ENCODE measurements around the gene WWOX.

Gene WWOX

DNA sequence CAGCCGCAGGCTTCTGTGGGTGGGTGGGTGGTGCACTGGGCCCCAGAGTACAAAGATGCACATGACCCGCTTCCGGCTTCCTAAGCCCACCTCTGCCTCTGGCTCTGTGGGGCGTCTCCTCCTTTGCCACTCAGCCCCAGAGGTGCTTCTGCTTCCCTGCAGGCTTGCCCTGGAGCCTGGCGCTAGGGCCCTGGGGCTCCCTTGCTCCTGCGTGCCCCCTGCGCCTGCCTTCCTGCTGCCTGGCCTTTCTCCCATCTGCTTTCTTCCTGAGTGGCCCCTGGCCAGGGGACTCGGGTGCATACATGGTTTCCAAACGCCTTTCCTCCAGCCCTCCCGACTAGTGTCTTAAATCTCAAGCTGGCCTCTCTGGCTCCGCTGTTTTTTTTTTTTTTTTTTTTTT is 3.4 kb downstream of the WWOX start:
- TF ChIP-seq, protein P1, sequence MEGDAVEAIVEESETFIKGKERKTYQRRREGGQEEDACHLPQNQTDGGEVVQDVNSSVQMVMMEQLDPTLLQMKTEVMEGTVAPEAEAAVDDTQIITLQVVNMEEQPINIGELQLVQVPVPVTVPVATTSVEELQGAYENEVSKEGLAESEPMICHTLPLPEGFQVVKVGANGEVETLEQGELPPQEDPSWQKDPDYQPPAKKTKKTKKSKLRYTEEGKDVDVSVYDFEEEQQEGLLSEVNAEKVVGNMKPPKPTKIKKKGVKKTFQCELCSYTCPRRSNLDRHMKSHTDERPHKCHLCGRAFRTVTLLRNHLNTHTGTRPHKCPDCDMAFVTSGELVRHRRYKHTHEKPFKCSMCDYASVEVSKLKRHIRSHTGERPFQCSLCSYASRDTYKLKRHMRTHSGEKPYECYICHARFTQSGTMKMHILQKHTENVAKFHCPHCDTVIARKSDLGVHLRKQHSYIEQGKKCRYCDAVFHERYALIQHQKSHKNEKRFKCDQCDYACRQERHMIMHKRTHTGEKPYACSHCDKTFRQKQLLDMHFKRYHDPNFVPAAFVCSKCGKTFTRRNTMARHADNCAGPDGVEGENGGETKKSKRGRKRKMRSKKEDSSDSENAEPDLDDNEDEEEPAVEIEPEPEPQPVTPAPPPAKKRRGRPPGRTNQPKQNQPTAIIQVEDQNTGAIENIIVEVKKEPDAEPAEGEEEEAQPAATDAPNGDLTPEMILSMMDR (IDR thresholded peaks at IDR 0.05; ENCODE audit: insufficient read depth, low read depth, low read length, missing control alignments) = no peak
- DNase-seq (ENCODE audit: low read depth) = no peak
- H3K4me3 ChIP-seq (ENCODE audit: low read depth, low read length) = no peak overlapping the region

DNA sequence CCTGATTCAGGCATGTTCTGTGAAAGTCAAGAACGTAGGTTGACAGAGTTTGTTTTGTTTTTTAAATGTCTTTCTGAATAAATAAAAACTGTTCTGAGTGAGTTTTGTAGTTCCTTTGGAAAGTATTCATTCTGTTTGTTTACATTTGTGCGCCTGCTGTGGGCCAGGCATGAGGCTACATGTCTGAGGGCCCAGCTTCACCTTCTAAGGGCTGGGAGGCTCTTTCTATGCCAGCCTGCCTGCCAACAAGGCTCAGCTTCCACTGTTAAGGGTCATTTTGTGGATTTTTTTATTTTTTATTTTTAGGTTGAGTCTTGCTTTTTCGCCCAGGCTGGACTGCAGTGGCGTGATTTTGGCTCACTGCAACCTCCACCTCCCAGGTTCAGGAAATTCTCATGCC is 6.1 kb downstream of the WWOX start:
- DNase-seq (ENCODE audit: low read depth) = no peak
- no peak overlapping the region for H3K4me3 ChIP-seq (ENCODE audit: low read depth, low read length)
- TF ChIP-seq, protein P1 (IDR thresholded peaks at IDR 0.05; ENCODE audit: insufficient read depth, low read depth, low read length, missing control alignments) = no peak

DNA sequence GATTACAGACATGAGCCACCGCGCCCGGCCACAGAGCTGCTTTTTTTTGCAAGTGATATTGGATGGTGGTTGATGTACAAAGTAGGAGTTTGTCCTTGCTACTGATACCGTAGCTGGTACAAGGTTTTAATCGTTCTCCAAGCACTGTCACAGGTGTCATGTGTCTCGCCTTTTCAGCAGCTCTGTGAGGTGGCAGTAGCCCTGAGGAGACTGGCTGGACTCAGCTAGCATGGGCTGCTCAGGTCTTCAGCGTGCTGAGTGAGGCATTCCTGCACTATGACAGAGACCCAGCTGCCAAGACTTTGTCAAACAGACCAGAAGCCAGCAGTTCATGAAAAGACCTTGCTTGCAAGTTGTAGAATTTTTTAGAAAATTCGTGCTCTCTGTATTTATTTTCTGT is 7.2 kb downstream of the WWOX start:
- no peak for DNase-seq (ENCODE audit: low read depth)
- TF ChIP-seq, protein P1 (IDR thresholded peaks at IDR 0.05; ENCODE audit: insufficient read depth, low read depth, low read length, missing control alignments) = no peak
- no peak overlapping the region for H3K4me3 ChIP-seq (ENCODE audit: low read depth, low read length)

DNA sequence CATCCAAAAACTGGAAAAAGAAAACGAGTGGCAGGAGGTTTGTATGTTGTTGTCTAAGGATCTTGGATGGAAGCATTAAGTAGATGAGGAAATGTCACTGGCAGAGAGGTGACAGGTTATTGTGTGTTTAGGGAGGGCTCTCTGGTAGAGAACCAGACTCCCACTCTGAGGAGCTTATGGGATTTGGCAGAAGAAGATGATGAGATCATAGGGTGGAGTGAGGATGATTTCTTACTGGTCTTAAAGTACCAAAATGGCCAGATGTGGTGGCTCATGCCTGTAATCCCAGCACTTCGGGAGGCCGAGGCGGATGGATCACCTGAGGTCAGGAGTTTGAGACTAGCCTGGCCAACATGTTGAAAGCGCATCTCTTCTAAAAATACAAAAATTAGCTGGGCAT is 9.0 kb downstream of the WWOX start:
- no peak for DNase-seq (ENCODE audit: low read depth)

DNA sequence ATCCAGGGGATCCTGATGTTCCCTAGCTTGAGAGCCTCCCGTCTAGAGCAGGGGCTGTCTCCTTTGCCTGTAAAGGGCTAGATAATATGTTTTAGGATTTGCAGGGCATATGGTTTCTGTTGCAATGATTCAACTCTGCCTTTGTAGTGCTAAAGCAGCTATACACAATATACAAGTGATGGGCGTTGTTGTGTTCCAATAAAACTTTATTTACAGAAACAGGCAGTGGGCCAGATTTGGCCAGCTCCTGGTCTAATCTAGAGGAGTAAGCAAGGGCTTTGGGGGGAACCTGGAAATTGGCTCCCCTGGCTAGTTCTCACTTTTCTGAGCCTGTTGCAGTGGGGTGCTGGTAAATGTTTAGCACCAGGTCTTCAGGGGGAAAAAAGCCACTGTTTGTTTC is 13.8 kb downstream of the WWOX start:
- TF ChIP-seq, protein P1 (IDR thresholded peaks at IDR 0.05; ENCODE audit: insufficient read depth, low read depth, low read length, missing control alignments) = no peak
- no peak for DNase-seq (ENCODE audit: low read depth)
- no peak overlapping the region for H3K4me3 ChIP-seq (ENCODE audit: low read depth, low read length)

More for the DNA sequence above, 9.0 kb downstream of the WWOX start:
- TF ChIP-seq, protein P1 (IDR thresholded peaks at IDR 0.05; ENCODE audit: insufficient read depth, low read depth, low read length, missing control alignments) = no peak
- no peak overlapping the region for H3K4me3 ChIP-seq (ENCODE audit: low read depth, low read length)

DNA sequence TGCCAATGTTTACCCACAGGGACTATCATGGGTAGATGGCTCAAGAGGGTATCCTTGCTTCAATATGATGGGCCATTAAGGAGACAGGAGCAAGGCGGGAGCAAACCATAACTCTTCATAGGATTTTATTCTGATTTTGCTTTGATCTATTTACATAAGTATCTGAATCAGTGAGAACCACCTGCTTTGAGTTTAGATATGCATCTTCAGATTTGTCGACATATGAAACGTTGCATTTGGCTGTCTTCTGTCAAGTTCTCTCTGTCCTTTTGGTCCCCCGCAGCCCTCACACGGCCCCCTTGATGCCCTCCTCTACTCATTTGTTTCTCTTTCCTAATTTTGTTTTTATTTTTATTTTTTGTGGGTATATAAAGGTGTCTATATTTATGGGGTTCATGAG is 16.2 kb downstream of the WWOX start:
- TF ChIP-seq, protein P1 (IDR thresholded peaks at IDR 0.05; ENCODE audit: insufficient read depth, low read depth, low read length, missing control alignments) = no peak
- no peak for DNase-seq (ENCODE audit: low read depth)
- no peak overlapping the region for H3K4me3 ChIP-seq (ENCODE audit: low read depth, low read length)

DNA sequence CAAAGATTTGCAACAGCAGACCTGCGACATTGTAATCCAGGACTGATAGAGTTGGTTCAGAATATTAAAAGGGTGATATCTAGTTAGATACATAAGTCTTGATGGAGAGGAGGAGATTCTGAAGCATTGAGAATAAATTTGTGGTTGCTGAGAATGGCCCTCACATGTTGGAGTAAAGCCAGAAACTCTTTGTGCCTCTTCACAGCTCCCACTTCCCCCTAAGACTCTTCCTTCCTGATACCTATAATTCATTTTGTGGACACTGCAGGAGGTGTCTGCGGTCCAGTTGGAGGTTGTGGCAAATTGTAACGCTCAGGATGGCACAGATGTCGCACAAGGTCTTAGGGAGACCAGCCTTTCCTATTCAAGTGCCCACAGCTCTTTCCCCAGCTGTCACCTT is 17.5 kb downstream of the WWOX start:
- TF ChIP-seq, protein P1 (IDR thresholded peaks at IDR 0.05; ENCODE audit: insufficient read depth, low read depth, low read length, missing control alignments) = no peak

More for the DNA sequence above, 17.5 kb downstream of the WWOX start:
- no peak overlapping the region for H3K4me3 ChIP-seq (ENCODE audit: low read depth, low read length)
- DNase-seq (ENCODE audit: low read depth) = no peak
